NCI-H146 treated with DMSO at 0.1 percent for 48 hours (cell line): ENCODE measurements around the gene POLA2.

Source experiments
- DNase-seq: peaks from one replicate; lab custom pipeline; 2025; ENCODE audit not compliant: unreplicated experiment; lab: John Stamatoyannopoulos, UW

The POLA2 gene

DNA sequence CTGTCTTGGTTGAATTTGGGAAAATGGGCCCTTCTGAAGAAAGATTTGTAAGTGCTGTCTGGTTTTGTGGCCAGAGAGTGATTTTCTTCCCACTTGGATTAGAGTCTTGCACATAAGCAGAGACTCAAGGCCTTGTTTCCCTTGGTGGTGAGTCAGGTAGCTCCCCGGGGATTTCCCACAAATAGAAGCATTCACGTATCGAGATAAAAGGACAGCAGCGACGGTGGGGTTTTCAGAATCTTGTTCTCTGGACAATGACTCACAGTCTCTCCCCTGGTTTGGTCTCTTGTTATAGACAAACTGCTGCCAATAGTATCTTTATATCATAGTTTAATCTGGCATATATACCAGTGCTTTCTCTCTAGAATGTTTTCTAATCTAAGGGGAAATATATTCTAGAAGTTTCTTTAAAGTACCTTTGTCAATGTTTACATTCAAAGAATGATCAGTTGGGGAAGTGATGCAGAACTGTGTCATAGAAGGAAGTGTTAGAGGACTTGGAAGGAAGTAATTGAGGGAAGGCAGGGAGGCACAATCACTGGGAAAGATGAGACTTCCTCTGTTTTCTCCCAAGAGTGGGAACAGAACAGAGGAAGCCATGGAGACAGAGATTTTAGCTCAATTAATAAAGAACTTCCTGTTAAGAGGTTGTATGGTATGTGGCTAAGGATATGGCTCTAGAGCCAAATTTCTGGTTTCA, 18.1 kb downstream of the POLA2 start:
- no peak for DNase-seq

GRCh38 chr11:65280646-65281045, 18.9 kb downstream of the POLA2 start:
- DNase-seq: no peak

- no peak for DNase-seq
These were observed 24.9 kb downstream of the POLA2 start for GRCh38 chr11:65286686-65287085.

GRCh38 chr11:65287601-65288000, 25.8 kb downstream of the POLA2 start:
- DNase-seq: no peak

DNA sequence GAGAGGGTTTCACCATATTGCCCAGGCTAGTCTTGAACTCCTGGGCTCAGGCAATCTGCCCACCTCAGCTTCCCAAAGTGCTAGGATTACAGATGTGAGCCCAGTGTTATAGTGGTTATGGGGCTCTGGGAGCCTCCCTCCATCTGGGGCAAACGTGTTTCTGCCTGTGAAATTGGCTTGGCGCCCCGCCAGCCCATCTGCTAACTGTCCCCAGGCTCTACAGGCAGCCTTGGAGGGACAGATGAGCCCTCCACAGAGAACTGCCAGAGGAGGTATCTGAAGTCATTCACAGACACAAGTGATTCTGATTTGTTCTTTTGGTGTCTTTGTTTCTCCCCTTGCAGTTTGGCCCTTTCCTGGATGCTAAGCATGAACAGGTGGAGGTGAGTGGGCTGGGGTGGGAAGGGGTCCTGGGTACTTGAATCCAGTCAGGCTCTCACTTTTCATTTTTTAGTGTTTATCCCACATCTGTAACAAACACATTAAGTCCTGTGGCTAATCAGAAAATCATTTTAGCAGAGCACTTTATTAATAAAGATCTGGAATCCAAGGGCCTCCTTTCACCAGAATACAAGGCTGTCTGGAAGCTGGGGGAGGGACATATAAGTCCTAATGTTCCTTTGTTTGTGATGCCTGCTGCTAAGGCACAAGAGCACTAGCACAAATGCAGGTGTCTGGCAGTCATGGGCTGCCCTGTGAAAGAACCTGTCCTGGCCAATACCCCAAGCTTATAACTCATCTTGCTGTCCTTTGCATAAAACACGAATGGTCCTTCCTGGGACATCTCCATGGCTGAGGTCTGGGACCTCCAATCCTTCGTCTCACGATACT, 27.2 kb downstream of the POLA2 start:
- DNase-seq: no peak

DNA sequence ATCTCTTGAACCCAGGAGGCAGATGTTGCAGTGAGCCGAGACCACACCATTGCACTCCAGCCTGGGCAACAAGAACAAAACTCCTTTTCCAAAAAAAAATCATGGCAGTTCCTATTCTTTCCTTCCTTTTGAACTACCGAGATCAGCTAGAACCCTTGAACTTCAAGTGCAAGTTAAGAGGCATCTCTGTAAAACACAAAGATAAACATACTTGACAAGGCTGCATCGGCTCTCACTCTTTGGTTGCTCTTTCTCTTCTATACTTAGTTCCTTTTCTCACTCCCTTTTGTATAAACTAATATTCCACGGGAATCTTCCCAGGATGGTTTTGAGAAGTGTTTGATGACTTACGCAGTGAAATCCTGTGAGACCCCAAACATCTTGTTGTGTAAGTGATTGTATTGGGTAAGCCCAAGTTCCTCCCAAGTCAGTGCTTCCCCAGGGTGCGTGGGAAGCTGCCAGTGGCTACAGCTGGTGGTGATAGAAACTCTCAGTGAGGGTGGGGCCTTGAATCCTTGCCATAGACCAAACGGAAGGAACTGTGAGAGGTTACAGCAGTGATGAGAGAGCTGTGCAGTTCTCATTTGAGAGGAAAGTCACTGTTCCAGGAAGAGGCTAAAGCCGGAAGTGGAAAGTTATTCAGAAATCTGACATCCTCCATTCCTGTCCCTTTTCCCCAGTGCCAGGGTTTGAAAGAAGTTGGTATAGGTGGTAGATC, 28.8 kb downstream of the POLA2 start:
- DNase-seq: no peak

- no peak for DNase-seq
These were observed 29.9 kb downstream of the POLA2 start for GRCh38 chr11:65291613-65292012.

DNA sequence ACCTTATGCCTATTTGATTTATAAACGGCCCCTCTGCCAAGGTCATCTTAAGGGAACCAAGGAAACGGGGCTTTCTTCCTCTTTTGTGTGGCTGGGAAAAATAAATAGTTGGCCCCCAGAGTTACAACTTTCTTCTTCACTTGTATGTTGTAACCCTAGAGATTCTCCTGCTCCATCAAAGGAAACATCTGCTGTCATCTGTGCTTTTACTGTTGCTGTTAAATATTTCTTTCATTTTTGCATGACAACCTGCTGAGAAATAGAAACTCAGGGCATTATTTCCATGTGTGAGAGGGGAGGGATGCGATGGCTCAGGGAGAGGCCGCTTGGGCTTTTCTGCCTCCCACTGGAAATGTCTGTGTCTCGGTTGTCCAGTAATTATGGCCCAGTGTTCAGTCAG, 31.1 kb downstream of the POLA2 start:
- DNase-seq: no peak

GRCh38 chr11:65293909-65294381, 32.2 kb downstream of the POLA2 start:
- no peak for DNase-seq

GRCh38 chr11:65295001-65295400, 33.2 kb downstream of the POLA2 start:
- no peak for DNase-seq

DNA sequence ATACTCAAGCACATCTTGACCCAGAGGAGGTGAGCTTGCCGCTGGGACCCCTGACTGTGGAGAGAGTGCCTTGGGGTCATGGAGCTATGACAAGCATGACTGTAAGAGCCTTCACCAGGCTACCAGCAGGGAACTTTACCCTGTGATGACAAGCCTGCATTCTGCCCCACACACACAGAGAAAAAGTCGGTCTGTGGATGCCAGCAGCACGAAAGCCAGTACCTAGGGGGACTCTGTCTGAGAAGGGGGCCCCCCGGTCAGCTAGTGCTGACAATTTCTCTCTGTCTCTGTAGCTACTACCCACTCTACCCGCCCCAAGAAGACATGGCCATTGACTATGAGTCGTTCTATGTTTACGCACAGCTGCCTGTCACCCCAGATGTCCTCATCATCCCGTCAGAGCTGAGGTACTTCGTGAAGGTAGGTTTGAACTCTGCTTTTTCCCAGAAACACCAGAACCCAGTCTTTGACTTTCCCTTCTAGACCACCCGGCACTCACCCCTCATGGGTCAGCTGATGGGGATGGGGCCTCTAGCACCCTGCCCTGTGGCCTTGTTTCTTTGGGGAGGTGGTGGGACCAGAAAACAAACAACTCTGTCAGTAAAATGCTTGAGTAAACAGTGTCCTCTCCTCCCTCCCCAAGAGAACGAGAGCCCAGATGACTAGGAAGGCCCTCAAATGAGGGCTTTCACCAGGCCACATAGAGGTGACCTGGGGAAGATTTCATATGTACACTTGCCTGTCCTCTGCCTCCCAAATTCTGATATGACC, 34.0 kb downstream of the POLA2 start:
- no peak for DNase-seq

DNA sequence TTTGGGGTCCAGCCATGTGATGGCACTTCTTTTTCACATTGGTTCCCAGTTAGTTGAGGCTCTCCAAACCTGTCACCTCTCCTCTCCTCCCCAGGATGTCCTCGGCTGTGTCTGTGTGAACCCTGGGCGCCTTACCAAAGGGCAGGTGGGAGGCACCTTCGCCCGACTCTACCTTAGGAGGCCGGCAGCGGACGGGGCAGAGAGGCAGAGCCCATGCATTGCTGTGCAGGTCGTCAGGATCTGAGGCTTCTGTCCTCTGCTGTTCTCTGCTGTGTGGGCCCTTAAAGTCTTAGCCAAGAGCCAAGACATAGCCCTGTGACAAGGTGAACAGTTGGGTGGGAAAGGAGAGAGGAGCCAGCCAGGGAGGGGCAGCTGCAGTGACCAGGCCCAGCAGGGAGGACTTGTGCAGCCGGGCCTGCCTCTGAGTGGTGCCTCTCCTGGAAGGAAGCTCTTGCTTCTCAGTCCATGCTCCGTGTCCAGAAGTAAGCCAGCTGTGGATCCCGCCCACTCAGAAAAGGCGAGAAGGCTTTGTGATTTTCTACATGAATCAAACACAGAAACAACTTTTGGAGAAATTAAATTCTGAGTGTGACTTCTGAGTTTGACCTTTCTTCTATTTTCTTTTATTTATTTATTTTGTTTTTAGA, 35.4 kb downstream of the POLA2 start:
- no peak for DNase-seq

- DNase-seq: no peak
These were observed 36.4 kb downstream of the POLA2 start for GRCh38 chr11:65298131-65298535.

- DNase-seq: no peak
These were observed 37.0 kb downstream of the POLA2 start for GRCh38 chr11:65298655-65299179.

GRCh38 chr11:65300621-65301275, 39.0 kb downstream of the POLA2 start:
- no peak for DNase-seq

DNA sequence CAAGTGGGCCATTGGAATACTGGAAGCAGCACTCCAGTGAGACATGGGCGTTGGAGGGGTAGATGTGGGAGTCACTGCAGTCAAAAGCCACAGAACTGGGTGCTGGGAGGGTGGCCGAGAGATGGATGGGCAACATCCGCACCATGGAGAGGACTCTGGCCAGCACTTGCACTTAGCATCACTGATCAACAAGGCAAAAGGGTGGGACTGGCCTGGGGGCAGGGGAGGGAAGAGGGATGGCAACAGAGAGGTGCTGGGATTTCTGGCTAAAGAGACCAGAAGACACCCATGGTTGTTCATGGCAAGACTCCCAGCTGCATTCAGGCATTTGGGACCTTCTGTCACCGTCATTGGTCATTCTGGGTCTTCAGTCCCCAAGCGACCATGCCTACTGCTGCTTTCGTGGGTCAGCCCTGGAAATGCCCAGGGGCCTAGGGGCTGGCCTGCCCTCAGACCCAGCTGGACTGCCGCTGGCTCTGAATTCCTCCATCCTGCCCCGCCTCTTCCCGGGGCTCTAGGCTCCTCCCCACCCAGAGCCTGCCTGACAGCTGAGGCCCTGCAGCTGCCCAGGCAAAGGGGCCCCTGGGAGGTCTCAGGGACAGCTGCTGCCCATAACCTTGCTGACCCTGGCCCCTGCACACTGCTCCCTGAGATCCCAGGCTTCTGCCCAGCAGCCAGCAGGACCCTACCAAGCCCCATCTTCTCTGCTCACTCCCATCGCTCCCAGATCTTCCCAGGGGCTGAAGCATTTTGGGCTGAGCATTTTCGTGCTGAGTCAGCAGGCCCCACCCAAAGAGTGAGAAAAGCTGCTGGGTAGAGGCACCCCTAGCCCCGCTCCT, 39.9 kb downstream of the POLA2 start:
- DNase-seq: no peak

DNA sequence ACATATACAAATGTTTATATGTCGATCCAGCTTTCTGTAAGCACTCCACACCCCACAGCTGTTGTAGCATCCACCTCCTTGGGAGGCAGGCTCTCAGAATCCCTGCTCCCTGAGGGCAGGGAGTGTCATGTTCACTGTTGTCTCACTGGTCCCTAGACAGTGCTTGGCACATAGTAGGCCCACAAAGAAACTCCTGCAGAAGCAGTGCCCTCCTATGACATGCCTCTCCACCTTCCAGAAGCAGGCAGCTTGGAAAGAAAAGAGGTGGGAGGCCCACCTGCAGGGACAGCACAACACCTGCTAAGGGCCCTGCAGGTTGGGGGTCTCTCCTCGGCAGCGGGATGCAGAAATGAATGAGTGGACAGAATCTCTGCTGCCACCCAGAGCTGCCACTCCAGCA, 41.8 kb downstream of the POLA2 start:
- no peak for DNase-seq

GRCh38 chr11:65304110-65304509, 42.3 kb downstream of the POLA2 start:
- DNase-seq: no peak

DNA sequence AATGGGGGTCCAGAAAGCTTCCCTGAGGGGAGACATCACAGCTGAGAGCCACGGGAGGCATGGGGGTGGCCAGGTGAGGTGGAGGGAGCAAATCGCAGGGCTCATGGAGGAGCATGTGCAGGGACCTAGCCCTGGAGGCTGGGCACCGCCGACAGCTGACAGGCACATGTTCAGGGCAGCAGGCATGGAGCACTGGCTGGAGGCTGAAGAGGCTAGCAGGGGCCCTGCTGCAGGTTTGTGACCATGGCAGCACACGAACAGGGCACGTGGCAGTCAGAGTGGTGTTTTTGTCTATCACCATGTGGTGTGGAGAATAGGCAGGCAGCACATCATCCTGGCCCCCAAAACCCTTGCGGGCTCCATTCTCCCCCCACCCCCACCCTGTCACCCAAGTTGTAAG, 42.9 kb downstream of the POLA2 start:
- DNase-seq: no peak
